Ectodermal cell (in vitro differentiated cells): ENCODE results near the gene PTPRN2.

Experiments used
- H3K27ac ChIP-seq: 2 replicates; pipeline ENCODE4 v1.7.0; 2013; ENCODE audit warnings: mild to moderate bottlenecking, low read depth, low read length; ENCODE audit not compliant: insufficient read depth, poor library complexity, severe bottlenecking
- H3K27me3 ChIP-seq: 2 replicates; pipeline ENCODE4 v1.7.0; 2013; ENCODE audit warnings: mild to moderate bottlenecking, low read length; ENCODE audit not compliant: insufficient read depth, control insufficient read depth, poor library complexity, severe bottlenecking
- H3K36me3 ChIP-seq: one replicate; pipeline ENCODE4 v1.7.0; 2013; ENCODE audit warnings: low read length; ENCODE audit not compliant: control insufficient read depth, insufficient read depth
- H3K4me1 ChIP-seq: one replicate; pipeline ENCODE4 v1.7.0; 2013; ENCODE audit warnings: low read length; ENCODE audit not compliant: control insufficient read depth, insufficient read depth
- H3K4me3 ChIP-seq: 2 replicates; pipeline ENCODE4 v1.7.0; 2013; ENCODE audit warnings: low read depth, low read length, control low read depth; ENCODE audit not compliant: insufficient read depth
- H3K9me3 ChIP-seq: 2 replicates; pipeline ENCODE4 v1.7.0; 2013; ENCODE audit warnings: mild to moderate bottlenecking, low read length, moderate library complexity; ENCODE audit not compliant: control insufficient read depth
- WGBS, 2 experiments: methylation state at CpG; one replicate each; pipeline ENCODE4 v1.1.7; 2013; ENCODE audit warnings: missing lambda C conversion rate in 2 of 2; 5-methylcytosine and 5-hydroxymethylcytosine counted together

PTPRN2 gene

DNA sequence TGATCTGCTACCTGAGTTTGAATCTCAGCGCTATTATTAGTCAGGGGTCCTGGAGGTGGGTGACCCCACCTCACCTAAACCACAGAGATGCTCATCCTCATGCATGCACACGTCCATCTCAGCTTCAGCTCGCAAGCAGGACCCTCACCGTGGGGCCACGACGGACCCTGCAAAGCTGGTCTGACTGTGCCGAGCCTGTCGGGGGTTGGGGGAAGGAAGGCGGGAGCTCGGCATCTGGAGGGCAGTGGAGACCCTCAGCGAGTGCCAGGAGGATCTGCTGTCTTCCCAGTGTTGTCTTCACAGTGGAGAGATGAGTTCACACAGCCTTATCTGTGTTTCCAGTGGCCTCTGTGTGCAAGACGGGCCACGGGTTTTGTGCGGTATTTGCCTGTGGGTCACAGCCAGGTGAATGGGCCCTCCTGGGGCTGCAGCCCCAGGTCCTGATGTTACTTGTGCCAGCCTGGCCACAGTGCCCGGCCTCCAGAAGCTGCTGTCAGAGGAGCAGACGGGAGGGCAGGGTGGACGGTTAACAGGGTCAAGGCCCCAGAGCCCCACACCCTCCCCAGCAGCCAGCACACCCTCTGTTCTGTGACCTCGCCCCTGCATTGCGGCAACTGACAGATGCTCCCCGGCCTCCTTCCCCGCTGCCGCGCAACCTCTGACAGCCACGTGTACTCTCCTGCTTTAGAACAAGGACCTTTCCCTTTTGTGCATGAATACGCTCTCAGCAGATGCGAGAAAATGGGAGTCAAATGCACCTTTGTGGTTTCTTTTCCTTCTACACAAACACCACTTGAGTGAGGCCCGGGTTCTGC, 722.1 kb downstream of the PTPRN2 start:
- WGBS, 2 experiments: 83 to 84% methylated on average over 27 of the region's 27 CpGs
- Histone ChIP-seq H3K9me3 (peaks cover 7% of the 10 kb centered on the region), H3K27me3 (no peaks in the 10 kb centered on the region), H3K27ac (no peak overlapping the region), H3K4me1 (no peaks in the 10 kb centered on the region), H3K4me3 (no peak overlapping the region), H3K36me3 (no peaks in the 10 kb centered on the region)

DNA sequence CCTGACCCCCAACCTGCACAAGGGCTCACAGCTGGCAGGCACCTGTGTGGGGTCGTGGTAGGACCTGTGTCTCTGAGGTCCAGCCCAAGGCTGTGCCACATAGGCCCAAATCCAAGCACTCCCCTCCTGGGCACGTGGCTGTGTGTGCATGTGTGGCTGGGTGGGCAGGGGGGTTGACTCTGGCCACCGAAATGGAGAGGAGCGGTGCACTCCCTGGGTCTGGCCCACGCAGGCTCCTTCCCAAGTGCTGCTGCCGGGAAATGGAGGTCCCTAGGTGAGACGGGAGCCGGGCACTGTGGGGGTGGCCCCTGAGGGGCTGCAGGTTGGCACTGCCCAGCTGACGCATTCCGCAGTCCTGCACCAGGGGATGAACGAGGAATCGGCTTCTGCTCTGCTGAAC, 722.7 kb downstream of the PTPRN2 start:
- Histone ChIP-seq H3K4me1 (no peaks in the 10 kb centered on the region), H3K4me3 (no peak overlapping the region), H3K36me3 (no peaks in the 10 kb centered on the region), H3K27me3 (no peaks in the 10 kb centered on the region), H3K27ac (no peak overlapping the region), H3K9me3 (peaks cover 8% of the 10 kb centered on the region)
- WGBS, 2 experiments: 80 to 81% methylated on average over 12 of the region's 12 CpGs

DNA sequence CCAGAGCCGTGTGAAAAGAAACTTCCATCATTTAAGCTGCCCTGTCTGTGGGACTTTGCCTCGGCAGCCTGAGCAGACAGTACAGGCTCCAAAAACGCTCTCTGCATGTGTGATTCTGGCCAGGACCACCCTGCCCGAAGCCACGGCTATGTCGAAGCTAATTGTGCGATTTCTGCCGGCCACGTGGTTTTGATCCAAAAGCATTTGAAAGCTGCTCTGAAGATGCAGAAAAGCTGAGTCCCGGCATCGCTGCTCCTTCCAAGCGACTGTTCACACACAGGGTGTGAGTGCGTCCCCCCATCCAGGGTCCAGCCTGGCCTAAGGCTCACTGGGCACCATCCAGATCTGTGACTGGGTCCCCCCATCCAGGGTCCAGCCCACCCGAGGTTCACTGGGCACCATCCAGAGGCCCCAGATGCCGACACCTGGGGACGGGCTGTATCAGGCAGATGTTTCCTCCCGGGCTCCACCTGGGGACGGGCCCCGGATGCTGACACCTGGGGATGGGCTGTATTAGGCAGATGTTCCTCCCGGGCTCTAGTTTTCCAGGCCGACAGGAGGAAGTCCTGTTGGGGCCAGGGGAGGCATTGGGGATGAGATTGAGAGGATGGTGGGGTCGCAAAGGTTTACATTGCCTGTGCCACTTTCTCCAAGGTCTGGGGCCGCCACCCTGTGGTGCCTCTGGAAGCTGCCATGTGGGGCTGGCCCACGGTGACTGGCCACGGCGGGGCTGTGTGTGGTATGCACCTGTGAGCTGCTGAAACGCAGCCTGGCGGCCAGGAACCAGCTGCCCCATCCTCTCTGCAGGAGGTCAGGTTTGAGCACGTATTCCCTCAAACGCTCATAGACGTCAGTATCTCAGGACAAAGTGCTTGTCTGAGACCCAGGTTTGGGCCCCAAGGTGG, 723.5 kb downstream of the PTPRN2 start:
- no peak overlapping the region for H3K4me3 ChIP-seq
- H3K27ac ChIP-seq: no peak overlapping the region
- H3K27me3 ChIP-seq: no peaks in the 10 kb centered on the region
- WGBS, 2 experiments: 87 to 88% methylated on average over 31 of the region's 31 CpGs
- H3K9me3 ChIP-seq: peaks cover 8% of the 10 kb centered on the region
- no peaks in the 10 kb centered on the region for H3K4me1 ChIP-seq
- H3K36me3 ChIP-seq: no peaks in the 10 kb centered on the region

DNA sequence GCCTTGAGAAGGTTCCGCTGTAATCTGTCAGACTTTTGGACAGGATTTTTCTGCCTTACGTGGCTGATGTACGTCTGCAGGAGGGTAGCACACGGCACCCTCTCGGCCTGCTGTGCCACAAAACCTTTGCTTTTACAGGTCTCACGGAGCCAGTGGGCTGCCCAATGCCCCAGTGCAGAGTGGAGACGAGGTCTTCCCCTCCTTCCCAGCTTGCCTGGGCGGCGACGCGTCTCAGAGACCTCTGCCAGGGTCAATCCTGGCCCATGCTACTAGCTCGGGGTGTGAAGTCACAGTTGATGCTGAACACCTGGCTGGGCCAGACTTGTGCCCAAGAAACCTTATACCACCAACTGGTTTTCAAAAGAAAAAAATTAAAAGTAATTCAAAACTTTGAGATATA, 724.4 kb downstream of the PTPRN2 start:
- H3K4me3 ChIP-seq: no peak overlapping the region
- WGBS, 2 experiments: 78 to 80% methylated on average over 12 of the region's 12 CpGs
- H3K36me3 ChIP-seq: no peaks in the 10 kb centered on the region
- no peaks in the 10 kb centered on the region for H3K4me1 ChIP-seq
- no peaks in the 10 kb centered on the region for H3K27me3 ChIP-seq
- H3K9me3 ChIP-seq: peaks cover 8% of the 10 kb centered on the region
- H3K27ac ChIP-seq: no peak overlapping the region

DNA sequence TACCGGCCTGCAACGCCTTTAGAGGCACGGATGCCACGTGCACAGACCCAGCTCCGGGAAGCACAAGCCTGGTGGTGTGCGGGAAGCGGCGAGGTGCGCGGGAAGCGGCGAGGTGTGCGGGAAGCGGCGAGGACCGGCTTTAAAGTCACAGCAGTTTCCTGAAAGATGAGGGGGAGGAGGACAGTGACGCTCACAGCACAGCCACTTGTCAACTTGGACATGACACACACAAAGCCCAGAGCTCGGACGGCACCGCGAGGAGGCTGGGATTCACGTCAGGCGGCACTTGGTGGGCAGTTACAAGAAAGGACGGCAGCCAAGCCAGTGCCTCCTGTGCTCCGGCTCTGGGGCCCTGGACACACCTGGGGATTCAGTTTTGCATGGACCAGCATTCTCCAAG, 724.9 kb downstream of the PTPRN2 start:
- Histone ChIP-seq H3K27me3 (no peaks in the 10 kb centered on the region), H3K4me1 (no peaks in the 10 kb centered on the region), H3K27ac (no peak overlapping the region), H3K4me3 (no peak overlapping the region), H3K36me3 (no peaks in the 10 kb centered on the region), H3K9me3 (peaks cover 8% of the 10 kb centered on the region)
- WGBS, 2 experiments: 88 to 91% methylated on average over 25 of the region's 25 CpGs

DNA sequence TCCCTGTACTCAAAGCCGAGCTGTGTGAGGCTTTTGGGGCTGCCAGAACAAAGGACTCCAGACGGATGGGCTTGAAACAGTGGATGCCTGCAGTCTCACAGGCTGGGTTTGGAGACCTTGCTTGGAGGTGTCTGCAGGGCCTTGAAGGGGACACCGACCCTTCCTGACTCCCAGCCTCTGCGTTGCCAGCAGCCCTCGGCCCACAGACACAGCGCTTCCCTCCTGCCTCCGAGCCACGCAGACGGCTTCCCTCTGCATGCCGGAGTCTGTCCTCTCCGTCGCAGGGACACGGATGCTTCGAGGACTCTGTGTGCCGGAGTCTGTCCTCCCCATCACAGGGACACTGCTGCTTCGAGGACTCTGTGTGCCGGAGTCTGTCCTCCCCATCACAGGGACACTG, 726.1 kb downstream of the PTPRN2 start:
- Histone ChIP-seq H3K27ac (no peak overlapping the region), H3K36me3 (no peaks in the 10 kb centered on the region), H3K27me3 (no peaks in the 10 kb centered on the region), H3K9me3 (peaks cover 10% of the 10 kb centered on the region), H3K4me3 (no peak overlapping the region), H3K4me1 (no peaks in the 10 kb centered on the region)
- 89 to 91% methylated on average over 14 to 15 of the region's 17 CpGs for WGBS, 2 experiments

DNA sequence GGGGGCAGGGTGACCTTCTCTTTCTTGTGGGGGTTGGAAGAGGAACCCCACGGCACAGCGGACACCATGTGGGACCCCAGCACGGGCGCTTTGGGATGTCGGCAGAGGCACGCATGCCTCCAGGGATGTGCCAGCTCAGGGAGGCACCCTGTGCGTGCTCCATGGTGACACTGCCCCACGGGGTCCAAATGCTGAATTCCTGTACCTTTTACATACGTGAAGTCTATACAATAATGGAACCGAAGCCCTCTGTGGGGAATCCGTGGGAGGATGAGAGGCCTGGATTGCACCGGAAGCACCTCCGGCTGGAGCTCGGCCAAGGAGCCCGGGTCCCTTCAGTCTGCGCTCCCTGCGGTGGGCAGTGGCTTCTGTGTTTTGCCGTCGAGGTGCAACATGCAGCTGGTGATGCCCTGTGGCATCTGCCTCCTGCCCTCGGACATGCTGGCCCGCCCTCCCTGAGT, 726.6 kb downstream of the PTPRN2 start:
- Histone ChIP-seq H3K27me3 (no peaks in the 10 kb centered on the region), H3K4me3 (no peak overlapping the region), H3K4me1 (no peaks in the 10 kb centered on the region), H3K9me3 (peaks cover 10% of the 10 kb centered on the region), H3K27ac (no peak overlapping the region), H3K36me3 (no peaks in the 10 kb centered on the region)
- 88% methylated on average over 21 of the region's 21 CpGs for WGBS, 2 experiments

DNA sequence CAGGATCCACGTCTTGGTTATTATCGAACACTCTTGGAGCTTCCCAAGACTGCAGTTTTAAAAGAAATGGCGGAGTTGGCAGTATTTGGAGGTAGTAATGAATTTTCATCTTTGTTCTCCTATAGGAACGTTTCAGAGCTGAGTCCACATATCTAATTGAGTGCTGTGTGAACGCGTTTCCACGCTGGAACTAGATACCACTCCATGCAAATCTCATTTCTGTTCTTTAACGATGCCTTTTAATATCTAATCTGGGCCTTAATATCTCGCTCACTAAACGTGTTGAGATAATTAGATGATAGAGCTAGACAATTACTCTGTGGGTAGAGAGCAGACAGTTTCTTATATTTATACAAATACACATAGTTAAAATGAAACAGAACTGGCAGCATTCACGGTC, 727.2 kb downstream of the PTPRN2 start:
- Histone ChIP-seq H3K27ac (no peak overlapping the region), H3K9me3 (peaks cover 5% of the 10 kb centered on the region)
- WGBS, 2 experiments: 74 to 80% methylated on average over 9 of the region's 11 CpGs

DNA sequence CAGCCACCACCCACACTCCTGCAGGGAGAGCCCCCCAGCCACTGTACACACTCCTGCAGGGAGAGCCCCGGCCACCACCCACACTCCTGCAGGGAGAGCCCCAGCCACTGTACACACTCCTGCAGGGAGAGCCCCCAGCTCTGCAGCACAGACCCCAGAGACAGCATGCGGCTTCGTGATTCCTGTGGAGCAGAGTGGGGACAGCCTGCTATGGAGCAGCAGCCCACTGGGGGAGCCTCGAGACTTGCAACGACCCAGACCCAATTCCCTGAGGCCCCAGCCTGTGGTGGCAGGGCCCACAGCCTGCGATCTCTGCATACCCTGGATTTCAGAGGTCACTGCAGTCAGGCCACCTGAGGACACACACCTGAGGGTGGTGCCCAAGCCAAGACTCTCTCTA, 727.7 kb downstream of the PTPRN2 start:
- no peaks in the 10 kb centered on the region for H3K36me3 ChIP-seq
- peaks cover 5% of the 10 kb centered on the region for H3K9me3 ChIP-seq
- whole genome bisulfite sequencing, 2 experiments: 80 to 85% methylated on average over 6 of the region's 6 CpGs
- H3K4me1 ChIP-seq: no peaks in the 10 kb centered on the region
- no peak overlapping the region for H3K4me3 ChIP-seq
- H3K27me3 ChIP-seq: no peaks in the 10 kb centered on the region
- no peak overlapping the region for H3K27ac ChIP-seq

More for the DNA sequence above, 727.2 kb downstream of the PTPRN2 start:
- Histone ChIP-seq H3K4me3 (no peak overlapping the region), H3K4me1 (no peaks in the 10 kb centered on the region), H3K27me3 (no peaks in the 10 kb centered on the region), H3K36me3 (no peaks in the 10 kb centered on the region)

DNA sequence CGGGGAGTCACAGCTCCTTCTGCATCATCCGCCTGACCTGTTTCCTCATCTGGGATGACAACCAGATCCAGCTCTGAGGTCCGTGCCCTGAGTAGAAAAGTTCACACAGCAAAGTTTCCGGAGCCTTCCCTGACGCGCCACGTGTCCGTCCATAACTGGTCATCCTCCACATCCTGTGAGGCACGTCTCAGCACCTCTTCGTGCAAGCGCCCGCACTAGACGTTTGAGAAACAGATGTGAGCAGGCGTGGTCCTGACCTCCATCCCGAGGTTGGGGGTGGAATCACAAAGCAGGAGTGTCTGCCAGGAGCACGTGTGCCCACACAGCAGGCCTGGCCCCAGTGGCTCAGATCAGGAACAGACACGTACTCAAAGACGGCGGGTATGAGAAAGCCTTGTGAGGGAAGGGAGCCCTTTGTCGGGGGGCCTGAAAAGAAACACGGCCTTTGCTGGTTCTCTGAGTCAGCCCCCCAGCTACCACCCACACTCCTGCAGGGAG, 730.0 kb downstream of the PTPRN2 start:
- 85 to 87% methylated on average over 21 of the region's 21 CpGs for WGBS, 2 experiments
- Histone ChIP-seq H3K36me3 (no peaks in the 10 kb centered on the region), H3K4me3 (no peak overlapping the region), H3K9me3 (peaks cover 5% of the 10 kb centered on the region), H3K27ac (no peak overlapping the region), H3K27me3 (no peaks in the 10 kb centered on the region), H3K4me1 (no peaks in the 10 kb centered on the region)
